ENCODE results near the gene THUMPD3. TPM values are rescaled to one million over a fixed set of nuclear protein-coding genes. Genes with fewer than 3 reads are reported as not detected.

THUMPD3 gene, protein sequence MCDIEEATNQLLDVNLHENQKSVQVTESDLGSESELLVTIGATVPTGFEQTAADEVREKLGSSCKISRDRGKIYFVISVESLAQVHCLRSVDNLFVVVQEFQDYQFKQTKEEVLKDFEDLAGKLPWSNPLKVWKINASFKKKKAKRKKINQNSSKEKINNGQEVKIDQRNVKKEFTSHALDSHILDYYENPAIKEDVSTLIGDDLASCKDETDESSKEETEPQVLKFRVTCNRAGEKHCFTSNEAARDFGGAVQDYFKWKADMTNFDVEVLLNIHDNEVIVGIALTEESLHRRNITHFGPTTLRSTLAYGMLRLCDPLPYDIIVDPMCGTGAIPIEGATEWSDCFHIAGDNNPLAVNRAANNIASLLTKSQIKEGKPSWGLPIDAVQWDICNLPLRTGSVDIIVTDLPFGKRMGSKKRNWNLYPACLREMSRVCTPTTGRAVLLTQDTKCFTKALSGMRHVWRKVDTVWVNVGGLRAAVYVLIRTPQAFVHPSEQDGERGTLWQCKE
- polyA plus RNA-seq (ENCODE audit: insufficient read length in 10 of 10): 10 to 100 TPM; 27.9 to 43.6 (median 34.7) TPM
- long read RNA-seq, donor 1, partial matches to known transcripts: 5 of 8 reads
- long read RNA-seq, donor 1, other reads (novel, unspliced or antisense): 0 of 8 reads
- long read RNA-seq, donor 2, partial matches to known transcripts: 0 of 1 reads
- long read RNA-seq, donor 2, other reads (novel, unspliced or antisense): 0 of 1 reads
- long read RNA-seq, donor 3: 0 reads
- long read RNA-seq, donor 4, partial matches to known transcripts: 0 of 3 reads
- long read RNA-seq, donor 4, other reads (novel, unspliced or antisense): 0 of 3 reads
- long read RNA-seq, donor 5, partial matches to known transcripts: 6 of 8 reads
- long read RNA-seq, donor 5, other reads (novel, unspliced or antisense): 0 of 8 reads
- long read RNA-seq, donor 6, partial matches to known transcripts: 6 of 7 reads
- long read RNA-seq, donor 6, other reads (novel, unspliced or antisense): 0 of 7 reads
- long read RNA-seq, donor 7, partial matches to known transcripts: 9 of 10 reads
- long read RNA-seq, donor 7, other reads (novel, unspliced or antisense): 0 of 10 reads
- long read RNA-seq, donor 8, partial matches to known transcripts: 0 of 2 reads
- long read RNA-seq, donor 8, other reads (novel, unspliced or antisense): 0 of 2 reads
- long read RNA-seq, donor 9: 0 reads

GRCh38 chr3:9362731-9363530 is at the start of gene THUMPD3:
THUMPD3 (plus strand) TSS chr3:9363054; CDS start chr3:9365069, 2,015 bp downstream.
- peak; percentile 89 to 98 (median 93) for DNase-seq

DNA sequence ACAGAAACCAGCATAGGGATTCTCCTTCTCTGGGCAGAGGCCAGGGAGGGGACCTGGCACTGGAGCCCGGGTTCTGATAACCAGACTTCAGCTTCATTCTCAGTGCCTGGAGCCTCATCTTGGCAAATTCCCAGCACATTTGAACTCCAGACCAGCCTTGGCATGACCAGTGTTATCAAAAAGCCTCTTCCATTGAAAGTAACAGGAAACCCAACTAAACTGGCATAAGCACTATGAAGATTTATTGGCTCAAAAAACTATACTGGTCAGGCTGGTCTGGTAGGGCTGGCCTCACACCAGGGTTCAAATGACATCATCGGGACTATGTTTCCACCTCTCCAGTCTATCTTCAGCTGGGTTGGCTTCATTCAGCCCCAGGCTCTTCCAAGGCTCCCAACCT is 48.1 kb upstream of the THUMPD3 start:
- no peak for DNase-seq

DNA sequence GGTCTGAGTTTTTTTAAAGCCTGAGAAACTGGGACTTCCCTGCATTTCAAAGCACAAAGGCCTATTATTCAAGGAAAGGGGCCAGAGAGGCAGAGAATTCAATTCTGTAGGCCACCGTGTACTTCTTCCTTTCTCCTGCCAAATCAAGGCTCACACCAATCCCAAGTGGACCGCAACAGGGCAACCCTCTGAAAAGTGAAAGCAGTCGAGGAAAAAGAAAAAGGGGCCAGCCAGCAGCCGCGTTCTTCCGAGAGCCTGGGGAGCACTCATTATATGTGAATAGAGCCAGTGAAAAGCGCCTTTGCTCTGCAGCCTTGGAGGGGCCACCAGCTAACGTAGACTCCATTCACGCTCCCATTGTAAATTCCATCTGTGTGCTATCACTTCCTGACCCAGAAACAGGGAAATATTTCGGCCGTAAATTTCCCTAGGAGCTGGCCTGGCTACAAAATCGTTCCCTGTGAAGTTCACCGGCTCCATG is 45.9 kb upstream of the THUMPD3 start:
- DNase-seq: peak; percentile 58 to 94 (median 84)

DNA sequence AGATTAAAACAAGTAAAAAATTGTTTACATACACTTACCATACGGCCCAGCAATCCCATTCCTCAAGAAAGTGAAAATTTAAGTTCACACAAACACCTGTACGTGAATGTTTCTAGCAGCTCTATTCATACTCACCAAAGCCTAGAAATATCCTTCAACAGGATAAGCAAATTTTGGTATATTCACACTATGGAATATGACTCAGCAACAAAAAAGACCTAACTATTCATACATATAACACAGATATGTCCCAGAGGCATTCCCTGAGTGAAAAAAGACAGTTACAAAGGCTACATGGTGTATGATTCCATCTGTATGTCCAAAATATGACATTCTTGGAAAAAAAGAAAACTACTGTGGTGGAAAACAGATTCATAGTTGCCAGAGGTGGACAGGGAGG is 40.1 kb upstream of the THUMPD3 start:
- no peak for DNase-seq

DNA sequence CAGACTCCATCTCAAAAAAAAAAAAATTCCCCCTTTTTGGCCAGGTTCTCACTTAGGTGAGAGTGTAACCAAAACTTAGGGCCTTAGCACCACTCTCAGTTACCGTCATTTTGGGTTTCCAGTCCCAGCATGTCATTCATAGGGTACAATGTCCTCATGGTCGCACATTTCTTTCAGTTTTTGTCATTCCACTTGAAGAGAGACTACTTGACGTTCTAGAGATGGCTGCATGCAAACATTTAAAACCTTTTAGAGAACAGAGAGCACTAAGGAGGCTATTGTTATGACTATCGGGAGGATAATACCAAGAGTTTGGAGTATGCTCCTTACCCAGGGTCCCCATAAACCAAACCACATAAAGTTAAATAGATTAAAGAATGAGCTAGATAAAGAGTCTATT is 37.9 kb upstream of the THUMPD3 start:
- no peak for DNase-seq

- DNase-seq: no peak
Observed at GRCh38 chr3:9327578-9327977, 35.3 kb upstream of the THUMPD3 start.

GRCh38 chr3:9330166-9330703 is 32.6 kb upstream of the THUMPD3 start:
- DNase-seq: peak in 1 of 3 donors; percentile 45

GRCh38 chr3:9331171-9331570 is 31.7 kb upstream of the THUMPD3 start:
- no peak for DNase-seq

DNA sequence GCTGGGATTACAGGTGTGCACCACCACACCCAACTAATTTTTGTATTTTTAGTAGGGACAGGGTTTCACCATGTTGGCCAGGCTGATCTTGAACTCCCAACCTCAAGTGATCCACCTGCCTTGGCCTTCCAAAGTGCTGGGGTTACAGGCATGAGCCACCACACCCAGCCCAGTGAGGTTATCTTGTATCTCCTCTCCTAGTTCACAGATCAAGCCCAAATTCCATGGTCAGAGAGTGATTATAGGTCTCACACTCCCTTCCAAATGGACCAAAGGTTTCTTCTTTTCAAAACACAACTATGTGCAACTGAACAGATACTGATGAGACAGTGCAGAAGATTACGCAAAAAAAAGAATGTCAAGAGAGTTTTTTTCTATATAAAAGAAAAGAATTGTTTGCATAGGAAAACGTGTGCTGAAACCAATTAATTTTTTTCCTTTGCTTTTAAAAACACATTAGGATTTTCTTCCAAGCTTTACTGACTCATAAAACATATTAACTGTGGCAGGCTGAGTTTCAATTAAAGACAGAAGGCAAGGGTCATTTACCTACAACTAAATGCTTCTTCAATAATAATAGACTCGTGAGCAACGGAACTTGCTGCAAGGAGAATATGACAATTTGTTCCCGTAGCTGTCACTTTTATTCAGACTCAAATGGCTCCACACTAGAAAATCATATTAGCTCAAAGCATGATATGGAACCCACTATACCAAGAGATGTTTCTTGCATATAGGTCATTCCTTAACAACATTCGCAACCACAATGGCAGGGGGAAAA is 30.4 kb upstream of the THUMPD3 start:
- DNase-seq: no peak

- DNase-seq: peak; percentile 26 to 82 (median 43)
Observed at GRCh38 chr3:9339761-9340471, 22.9 kb upstream of the THUMPD3 start.

DNA sequence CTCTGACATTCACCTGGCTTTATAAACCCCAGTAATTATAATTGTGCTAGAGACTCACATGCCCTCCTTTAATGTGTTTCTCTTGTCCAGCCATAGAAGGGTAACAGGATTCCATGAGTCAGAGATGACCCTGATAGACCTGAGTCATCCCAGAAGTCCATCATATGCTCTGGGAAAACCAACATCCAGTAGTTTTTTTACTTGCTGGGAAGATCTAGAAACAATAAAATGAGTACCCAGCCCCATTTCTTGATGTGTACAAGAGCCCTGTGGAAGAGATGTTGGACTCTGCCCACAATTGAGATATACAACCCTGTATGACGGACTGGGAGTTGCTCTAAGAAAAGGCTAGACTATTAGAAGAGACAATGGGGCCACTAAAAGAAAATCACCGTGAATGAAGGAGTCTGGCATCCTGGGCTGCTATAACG is 22.4 kb upstream of the THUMPD3 start:
- peak in 1 of 3 donors; percentile 33 for DNase-seq

DNA sequence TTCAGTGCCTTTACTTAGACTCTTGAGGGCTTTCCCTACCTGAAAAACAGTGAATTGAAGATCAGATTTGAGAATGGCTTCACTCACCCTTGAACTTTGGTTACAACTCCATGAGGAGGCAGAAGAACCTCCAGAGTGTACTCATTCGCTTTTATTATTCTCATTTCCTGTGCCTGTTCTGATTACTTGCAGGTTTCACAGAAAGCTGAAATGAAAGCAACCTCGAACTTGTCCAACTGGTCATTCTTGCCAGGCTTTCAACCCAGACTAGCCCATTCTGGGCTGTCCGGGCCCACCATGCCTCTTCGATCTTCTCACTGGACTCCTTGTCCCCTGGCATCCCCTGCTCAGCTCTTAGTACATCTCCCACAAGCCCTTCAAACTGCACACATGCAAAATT is 20.2 kb upstream of the THUMPD3 start:
- DNase-seq: peak in 1 of 3 donors; percentile 34

GRCh38 chr3:9343115-9343514 is 19.7 kb upstream of the THUMPD3 start:
- DNase-seq: no peak

GRCh38 chr3:9345041-9345440 is 17.8 kb upstream of the THUMPD3 start:
- no peak for DNase-seq

GRCh38 chr3:9346141-9346540 is 16.7 kb upstream of the THUMPD3 start:
- DNase-seq: no peak

GRCh38 chr3:9347081-9347480 is 15.8 kb upstream of the THUMPD3 start:
- DNase-seq: no peak

GRCh38 chr3:9347887-9348286 is 15.0 kb upstream of the THUMPD3 start:
- peak in 1 of 3 donors; percentile 9 for DNase-seq

DNA sequence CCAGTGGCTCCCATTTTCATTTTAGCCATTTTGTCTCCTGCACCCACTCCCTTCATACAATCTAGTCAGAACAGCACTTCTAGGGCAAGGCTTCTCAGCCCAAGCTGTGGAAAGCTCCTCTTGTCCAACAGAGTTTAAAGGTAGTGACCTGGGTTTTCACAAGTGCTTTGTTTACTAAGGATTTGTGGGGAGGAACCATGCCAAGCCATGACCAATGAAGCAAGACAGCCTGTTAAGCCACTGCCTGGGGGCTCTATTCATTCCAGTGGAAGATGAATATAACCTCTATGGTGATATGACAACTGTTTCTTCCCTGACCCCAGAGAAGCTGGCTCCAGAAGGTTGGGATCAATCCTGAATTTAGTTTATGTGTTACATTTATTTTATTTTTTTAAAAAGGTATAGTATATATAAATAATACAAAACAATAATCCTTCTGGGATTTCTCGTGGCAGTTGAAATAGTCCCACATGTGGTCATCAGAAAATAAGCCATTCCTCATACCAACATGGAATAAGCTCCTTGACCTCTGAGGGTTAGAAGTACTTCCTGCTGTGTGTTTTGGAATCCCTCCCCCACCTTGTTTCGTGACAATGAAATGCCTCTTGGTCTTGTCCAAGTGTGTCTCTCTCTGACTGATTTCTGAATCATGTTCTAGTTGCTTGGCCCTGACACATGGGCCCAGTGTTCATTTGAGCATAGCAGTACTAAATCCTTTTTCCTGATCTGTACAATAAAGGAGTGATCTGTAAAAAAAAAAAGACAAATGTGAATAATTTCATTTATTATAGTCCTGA is 13.3 kb upstream of the THUMPD3 start:
- peak in 1 of 3 donors; percentile 38 for DNase-seq

All from muscle of back (tissue), 13 donors.